ENCODE measurements around the gene FOXN3. TPM values are rescaled to one million over a fixed set of nuclear protein-coding genes. Genes with fewer than 3 reads are reported as not detected.

The FOXN3 gene
- total RNA-seq, 1 experiment from 2014 or later = 8.8 TPM

DNA sequence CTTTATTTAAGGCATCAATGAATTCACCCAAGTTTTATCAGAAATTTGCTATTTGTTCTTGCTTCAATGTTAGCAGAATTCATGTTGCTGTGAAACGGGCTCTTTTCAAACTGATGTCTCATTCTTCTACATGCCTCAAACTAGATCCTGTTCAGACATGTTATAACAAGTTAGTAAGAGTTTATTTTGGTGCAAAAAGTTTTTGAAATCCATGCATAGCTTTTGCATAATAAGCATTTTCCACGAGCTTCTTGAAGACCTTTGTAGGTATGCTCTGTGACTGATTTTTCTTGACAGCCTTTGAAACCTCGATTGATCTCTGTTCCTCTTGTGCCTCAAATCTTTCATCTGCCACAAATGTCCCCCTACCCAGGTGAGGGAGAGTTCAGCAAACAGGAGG, 275.2 kb downstream of the FOXN3 start:
- in situ Hi-C loops (cut with HindIII; ENCODE audit: low pct_unique_long_range_greater_than_20kb, low sequenced_read_pairs) = no loop called here
- H3K4me3 ChIP-seq (ENCODE audit: low read depth in 2 of 2, low read length in 2 of 2) = no peak overlapping the region
- no peak overlapping the region for H3K27ac ChIP-seq (ENCODE audit: low read length)
- TF ChIP-seq SIN3A (IDR thresholded peaks at IDR 0.05; ENCODE audit: borderline replicate concordance, insufficient read depth, low read depth, low read length) (no peak), POLR2AphosphoS5 (IDR thresholded peaks at IDR 0.05; ENCODE audit: low read depth, low read length) (no peak), TCF7L2 (IDR thresholded peaks at IDR 0.05; ENCODE audit: low read depth, low read length) (no peak)
- TF ChIP-seq, protein P1, sequence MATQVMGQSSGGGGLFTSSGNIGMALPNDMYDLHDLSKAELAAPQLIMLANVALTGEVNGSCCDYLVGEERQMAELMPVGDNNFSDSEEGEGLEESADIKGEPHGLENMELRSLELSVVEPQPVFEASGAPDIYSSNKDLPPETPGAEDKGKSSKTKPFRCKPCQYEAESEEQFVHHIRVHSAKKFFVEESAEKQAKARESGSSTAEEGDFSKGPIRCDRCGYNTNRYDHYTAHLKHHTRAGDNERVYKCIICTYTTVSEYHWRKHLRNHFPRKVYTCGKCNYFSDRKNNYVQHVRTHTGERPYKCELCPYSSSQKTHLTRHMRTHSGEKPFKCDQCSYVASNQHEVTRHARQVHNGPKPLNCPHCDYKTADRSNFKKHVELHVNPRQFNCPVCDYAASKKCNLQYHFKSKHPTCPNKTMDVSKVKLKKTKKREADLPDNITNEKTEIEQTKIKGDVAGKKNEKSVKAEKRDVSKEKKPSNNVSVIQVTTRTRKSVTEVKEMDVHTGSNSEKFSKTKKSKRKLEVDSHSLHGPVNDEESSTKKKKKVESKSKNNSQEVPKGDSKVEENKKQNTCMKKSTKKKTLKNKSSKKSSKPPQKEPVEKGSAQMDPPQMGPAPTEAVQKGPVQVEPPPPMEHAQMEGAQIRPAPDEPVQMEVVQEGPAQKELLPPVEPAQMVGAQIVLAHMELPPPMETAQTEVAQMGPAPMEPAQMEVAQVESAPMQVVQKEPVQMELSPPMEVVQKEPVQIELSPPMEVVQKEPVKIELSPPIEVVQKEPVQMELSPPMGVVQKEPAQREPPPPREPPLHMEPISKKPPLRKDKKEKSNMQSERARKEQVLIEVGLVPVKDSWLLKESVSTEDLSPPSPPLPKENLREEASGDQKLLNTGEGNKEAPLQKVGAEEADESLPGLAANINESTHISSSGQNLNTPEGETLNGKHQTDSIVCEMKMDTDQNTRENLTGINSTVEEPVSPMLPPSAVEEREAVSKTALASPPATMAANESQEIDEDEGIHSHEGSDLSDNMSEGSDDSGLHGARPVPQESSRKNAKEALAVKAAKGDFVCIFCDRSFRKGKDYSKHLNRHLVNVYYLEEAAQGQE (IDR thresholded peaks at IDR 0.05; ENCODE audit: insufficient read depth in 1 of 2, low read depth in 2 of 2, low read length in 1 of 2) = no peak
- TF ChIP-seq, protein P2, sequence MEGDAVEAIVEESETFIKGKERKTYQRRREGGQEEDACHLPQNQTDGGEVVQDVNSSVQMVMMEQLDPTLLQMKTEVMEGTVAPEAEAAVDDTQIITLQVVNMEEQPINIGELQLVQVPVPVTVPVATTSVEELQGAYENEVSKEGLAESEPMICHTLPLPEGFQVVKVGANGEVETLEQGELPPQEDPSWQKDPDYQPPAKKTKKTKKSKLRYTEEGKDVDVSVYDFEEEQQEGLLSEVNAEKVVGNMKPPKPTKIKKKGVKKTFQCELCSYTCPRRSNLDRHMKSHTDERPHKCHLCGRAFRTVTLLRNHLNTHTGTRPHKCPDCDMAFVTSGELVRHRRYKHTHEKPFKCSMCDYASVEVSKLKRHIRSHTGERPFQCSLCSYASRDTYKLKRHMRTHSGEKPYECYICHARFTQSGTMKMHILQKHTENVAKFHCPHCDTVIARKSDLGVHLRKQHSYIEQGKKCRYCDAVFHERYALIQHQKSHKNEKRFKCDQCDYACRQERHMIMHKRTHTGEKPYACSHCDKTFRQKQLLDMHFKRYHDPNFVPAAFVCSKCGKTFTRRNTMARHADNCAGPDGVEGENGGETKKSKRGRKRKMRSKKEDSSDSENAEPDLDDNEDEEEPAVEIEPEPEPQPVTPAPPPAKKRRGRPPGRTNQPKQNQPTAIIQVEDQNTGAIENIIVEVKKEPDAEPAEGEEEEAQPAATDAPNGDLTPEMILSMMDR (IDR thresholded peaks at IDR 0.05) = no peak
- BruUV-seq (replicated peaks) = no TSS peak
- CTCF ChIA-PET = no interaction called here
- H3K4me1 ChIP-seq (ENCODE audit: control insufficient read depth, insufficient read depth, low read length) = no peaks in the 10 kb centered on the region
- H3K9me3 ChIP-seq (ENCODE audit: control insufficient read depth, insufficient read depth, low read depth, low read length) = no peaks in the 10 kb centered on the region
- intact Hi-C loops (cut with micrococcal nuclease; ENCODE audit: unreplicated experiment) = loop anchor here (10.0 kb wide), 1 partner anchor 193 kb away; no protein-coding TSS in a partner anchor
- no peaks in the 10 kb centered on the region for H3K27me3 ChIP-seq (ENCODE audit: control insufficient read depth, insufficient read depth, low read length)
- POLR2A ChIA-PET = no interaction called here
- DNase-seq (ENCODE audit: low read depth, low spot score) (no peak), ATAC-seq (no peak)
- no peaks in the 10 kb centered on the region for H3K36me3 ChIP-seq (ENCODE audit: control insufficient read depth, insufficient read depth, low read length)

DNA sequence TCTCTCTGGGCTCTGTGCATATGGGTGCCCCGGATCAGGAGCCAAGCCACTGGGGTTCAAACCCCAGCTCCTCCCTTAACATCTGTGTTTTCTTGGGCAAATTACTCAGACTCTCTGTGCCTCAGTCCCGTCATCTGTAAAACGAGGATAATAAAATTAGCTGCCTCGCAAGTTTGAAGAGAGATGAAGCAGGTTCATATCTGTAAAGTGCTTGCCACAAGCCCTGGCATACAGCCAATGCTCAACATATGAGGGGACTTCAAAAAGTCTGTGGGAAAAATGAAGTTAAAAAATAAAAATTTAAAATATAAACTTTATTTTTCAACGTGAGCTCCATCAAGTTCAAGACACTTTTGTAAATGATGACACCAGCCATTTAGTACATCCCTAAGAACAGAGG, 276.7 kb downstream of the FOXN3 start:
- TF ChIP-seq, protein P2 (IDR thresholded peaks at IDR 0.05) = no peak
- no peak for TF ChIP-seq POLR2AphosphoS5 (IDR thresholded peaks at IDR 0.05; ENCODE audit: low read depth, low read length)
- TF ChIP-seq TCF7L2 (IDR thresholded peaks at IDR 0.05; ENCODE audit: low read depth, low read length) = no peak
- Histone ChIP-seq H3K4me3 (ENCODE audit: low read depth in 2 of 2, low read length in 2 of 2) (no peak overlapping the region), H3K27me3 (ENCODE audit: control insufficient read depth, insufficient read depth, low read length) (no peaks in the 10 kb centered on the region), H3K4me1 (ENCODE audit: control insufficient read depth, insufficient read depth, low read length) (no peaks in the 10 kb centered on the region), H3K9me3 (ENCODE audit: control insufficient read depth, insufficient read depth, low read depth, low read length) (no peaks in the 10 kb centered on the region), H3K27ac (ENCODE audit: low read length) (no peak overlapping the region), H3K36me3 (ENCODE audit: control insufficient read depth, insufficient read depth, low read length) (no peaks in the 10 kb centered on the region)
- ChIA-PET POLR2A (no interaction called here), CTCF (no interaction called here)
- in situ Hi-C loops (cut with HindIII; ENCODE audit: low pct_unique_long_range_greater_than_20kb, low sequenced_read_pairs) = no loop called here
- no TSS peak for BruUV-seq (replicated peaks)
- no peak for ATAC-seq
- intact Hi-C loops (cut with micrococcal nuclease; ENCODE audit: unreplicated experiment) = loop anchor here (10.0 kb wide), 1 partner anchor 194 kb away; no protein-coding TSS in a partner anchor
- no peak for DNase-seq (ENCODE audit: low read depth, low spot score)
